GM10248 (cell line): Measurements from ENCODE around the gene GLRA2.

Experiments
- CTCF ChIA-PET: fragments of 300-600 bp; sonication (Branson Sonifier 250); formaldehyde crosslinking; extraction: SDS; loops from one replicate; lab custom pipeline; 2021; ENCODE audit warnings: antibody characterized with exemption; lab: Yijun Ruan, JAX
- POLR2A ChIA-PET: fragments of 350-650 bp; sonication (Branson Sonifier 250); formaldehyde crosslinking; extraction: SDS; loops from one replicate; lab custom pipeline; 2020; ENCODE audit warnings: antibody characterized with exemption; lab: Yijun Ruan, JAX
- DNase-seq: peaks from one replicate; pipeline ENCODE4 v3.0.0; 2012; ENCODE audit errors: extremely low spot score
- TF ChIP-seq, protein P1 (sequence below): IDR thresholded peaks from 2 replicates; pipeline ENCODE4 v1.5.1; 2012; ENCODE audit warnings: mild to moderate bottlenecking, low read depth; ENCODE audit errors: extremely low read depth, missing control alignments, control extremely low read depth

GLRA2 gene

GRCh38 chrX:14533867-14534266 lies 4.5 kb downstream of the GLRA2 start:
- ChIA-PET CTCF (no interaction called here), POLR2A (no interaction called here)
- DNase-seq = no peak
- TF ChIP-seq, protein P1, sequence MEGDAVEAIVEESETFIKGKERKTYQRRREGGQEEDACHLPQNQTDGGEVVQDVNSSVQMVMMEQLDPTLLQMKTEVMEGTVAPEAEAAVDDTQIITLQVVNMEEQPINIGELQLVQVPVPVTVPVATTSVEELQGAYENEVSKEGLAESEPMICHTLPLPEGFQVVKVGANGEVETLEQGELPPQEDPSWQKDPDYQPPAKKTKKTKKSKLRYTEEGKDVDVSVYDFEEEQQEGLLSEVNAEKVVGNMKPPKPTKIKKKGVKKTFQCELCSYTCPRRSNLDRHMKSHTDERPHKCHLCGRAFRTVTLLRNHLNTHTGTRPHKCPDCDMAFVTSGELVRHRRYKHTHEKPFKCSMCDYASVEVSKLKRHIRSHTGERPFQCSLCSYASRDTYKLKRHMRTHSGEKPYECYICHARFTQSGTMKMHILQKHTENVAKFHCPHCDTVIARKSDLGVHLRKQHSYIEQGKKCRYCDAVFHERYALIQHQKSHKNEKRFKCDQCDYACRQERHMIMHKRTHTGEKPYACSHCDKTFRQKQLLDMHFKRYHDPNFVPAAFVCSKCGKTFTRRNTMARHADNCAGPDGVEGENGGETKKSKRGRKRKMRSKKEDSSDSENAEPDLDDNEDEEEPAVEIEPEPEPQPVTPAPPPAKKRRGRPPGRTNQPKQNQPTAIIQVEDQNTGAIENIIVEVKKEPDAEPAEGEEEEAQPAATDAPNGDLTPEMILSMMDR = no peak

GRCh38 chrX:14546190-14546589 lies 16.9 kb downstream of the GLRA2 start:
- CTCF ChIA-PET = no interaction called here
- DNase-seq = no peak
- TF ChIP-seq, protein P1 = no peak
- POLR2A ChIA-PET = no interaction called here

GRCh38 chrX:14554131-14554715 lies 24.9 kb downstream of the GLRA2 start:
- DNase-seq = no peak
- CTCF ChIA-PET = no interaction called here
- TF ChIP-seq, protein P1 = no peak
- POLR2A ChIA-PET = no interaction called here

DNA sequence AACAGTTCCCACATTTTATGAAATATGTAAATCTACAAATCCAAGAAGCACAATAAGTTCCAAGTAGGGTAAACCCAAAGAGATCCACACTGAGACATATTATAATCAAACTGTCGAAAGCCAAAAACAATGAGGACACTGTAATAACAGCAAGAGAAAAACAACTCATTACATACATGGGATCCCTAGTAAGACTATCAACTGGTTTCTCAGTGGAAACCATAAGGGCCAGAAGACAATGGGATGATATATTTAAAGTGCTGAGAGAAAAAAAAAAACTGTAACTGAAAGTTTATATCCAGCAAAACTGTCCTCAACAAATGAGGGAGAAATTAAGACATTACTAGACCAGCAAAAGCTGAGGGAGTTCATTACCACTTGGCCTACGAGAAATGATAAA lies 34.7 kb downstream of the GLRA2 start:
- TF ChIP-seq, protein P1 = no peak
- no peak for DNase-seq
- CTCF ChIA-PET = no interaction called here
- POLR2A ChIA-PET = no interaction called here

- ChIA-PET CTCF (no interaction called here), POLR2A (no interaction called here)
- TF ChIP-seq, protein P1 = no peak
- no peak for DNase-seq
Measured at GRCh38 chrX:14573161-14573560, 43.8 kb downstream of the GLRA2 start.

GRCh38 chrX:14581081-14581480 lies 51.7 kb downstream of the GLRA2 start:
- ChIA-PET CTCF (no interaction called here), POLR2A (no interaction called here)
- DNase-seq = no peak
- TF ChIP-seq, protein P1 = no peak
